ENCODE results near the gene TFAP2A.
A peak's percentile ranks its signal among the peaks of the same experiment; 100 is the strongest.

TFAP2A gene

GRCh38 chr6:10403385-10404106, 11.3 kb downstream of the TFAP2A start (continued):
- peak; percentile 47; the same call in 1 of the 2 replicates for TF ChIP-seq ZFP69B (tag by site-specific recombination; IDR thresholded peaks at IDR 0.05)
- TF ChIP-seq ZBTB11 (tag by site-specific recombination; conservative IDR thresholded peaks at IDR 0.05; ENCODE audit: low read depth): no peak
- peak; percentile 93; the same call in 1 of the 2 replicates for TF ChIP-seq BCL11A (tag by site-specific recombination; IDR thresholded peaks at IDR 0.05; ENCODE audit: low read depth)
- peak; percentile 83 for TF ChIP-seq ZNF600 (tag by site-specific recombination; IDR thresholded peaks at IDR 0.05)
- TF ChIP-seq ZNF501 (tag by site-specific recombination; IDR thresholded peaks at IDR 0.05): peak; percentile 85; the same call in 1 of the 2 replicates
- TF ChIP-seq, protein P1, sequence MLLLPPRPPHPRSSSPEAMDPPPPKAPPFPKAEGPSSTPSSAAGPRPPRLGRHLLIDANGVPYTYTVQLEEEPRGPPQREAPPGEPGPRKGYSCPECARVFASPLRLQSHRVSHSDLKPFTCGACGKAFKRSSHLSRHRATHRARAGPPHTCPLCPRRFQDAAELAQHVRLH (tag by site-specific recombination; IDR thresholded peaks at IDR 0.05): 0 out of 2 replicates have a peak, but pooled peaks have one; percentile 29
- no peak for TF ChIP-seq ZNF624 (tag by site-specific recombination; IDR thresholded peaks at IDR 0.05)
- TF ChIP-seq, protein P2, sequence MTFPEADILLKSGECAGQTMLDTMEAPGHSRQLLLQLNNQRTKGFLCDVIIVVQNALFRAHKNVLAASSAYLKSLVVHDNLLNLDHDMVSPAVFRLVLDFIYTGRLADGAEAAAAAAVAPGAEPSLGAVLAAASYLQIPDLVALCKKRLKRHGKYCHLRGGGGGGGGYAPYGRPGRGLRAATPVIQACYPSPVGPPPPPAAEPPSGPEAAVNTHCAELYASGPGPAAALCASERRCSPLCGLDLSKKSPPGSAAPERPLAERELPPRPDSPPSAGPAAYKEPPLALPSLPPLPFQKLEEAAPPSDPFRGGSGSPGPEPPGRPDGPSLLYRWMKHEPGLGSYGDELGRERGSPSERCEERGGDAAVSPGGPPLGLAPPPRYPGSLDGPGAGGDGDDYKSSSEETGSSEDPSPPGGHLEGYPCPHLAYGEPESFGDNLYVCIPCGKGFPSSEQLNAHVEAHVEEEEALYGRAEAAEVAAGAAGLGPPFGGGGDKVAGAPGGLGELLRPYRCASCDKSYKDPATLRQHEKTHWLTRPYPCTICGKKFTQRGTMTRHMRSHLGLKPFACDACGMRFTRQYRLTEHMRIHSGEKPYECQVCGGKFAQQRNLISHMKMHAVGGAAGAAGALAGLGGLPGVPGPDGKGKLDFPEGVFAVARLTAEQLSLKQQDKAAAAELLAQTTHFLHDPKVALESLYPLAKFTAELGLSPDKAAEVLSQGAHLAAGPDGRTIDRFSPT (tag by site-specific recombination; IDR thresholded peaks at IDR 0.05): peak; percentile 90
- TF ChIP-seq ZNF510 (tag by site-specific recombination; IDR thresholded peaks at IDR 0.05; ENCODE audit: insufficient replicate concordance): no peak
- no peak for TF ChIP-seq YY1 (tag by site-specific recombination; IDR thresholded peaks at IDR 0.05)
- TF ChIP-seq ZSCAN4 (tag by site-specific recombination; IDR thresholded peaks at IDR 0.05): peak; percentile 46
- TF ChIP-seq, protein P3, sequence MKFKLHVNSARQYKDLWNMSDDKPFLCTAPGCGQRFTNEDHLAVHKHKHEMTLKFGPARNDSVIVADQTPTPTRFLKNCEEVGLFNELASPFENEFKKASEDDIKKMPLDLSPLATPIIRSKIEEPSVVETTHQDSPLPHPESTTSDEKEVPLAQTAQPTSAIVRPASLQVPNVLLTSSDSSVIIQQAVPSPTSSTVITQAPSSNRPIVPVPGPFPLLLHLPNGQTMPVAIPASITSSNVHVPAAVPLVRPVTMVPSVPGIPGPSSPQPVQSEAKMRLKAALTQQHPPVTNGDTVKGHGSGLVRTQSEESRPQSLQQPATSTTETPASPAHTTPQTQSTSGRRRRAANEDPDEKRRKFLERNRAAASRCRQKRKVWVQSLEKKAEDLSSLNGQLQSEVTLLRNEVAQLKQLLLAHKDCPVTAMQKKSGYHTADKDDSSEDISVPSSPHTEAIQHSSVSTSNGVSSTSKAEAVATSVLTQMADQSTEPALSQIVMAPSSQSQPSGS (tag by site-specific recombination; IDR thresholded peaks at IDR 0.05; ENCODE audit: low read depth): peak; percentile 40; the same call in 1 of the 2 replicates
- TF ChIP-seq ZNF146 (tag by site-specific recombination; IDR thresholded peaks at IDR 0.05): no peak
- TF ChIP-seq ZEB2 (tag by site-specific recombination; IDR thresholded peaks at IDR 0.05): peak; percentile 70; the same call in 1 of the 2 replicates
- TF ChIP-seq, protein P4, sequence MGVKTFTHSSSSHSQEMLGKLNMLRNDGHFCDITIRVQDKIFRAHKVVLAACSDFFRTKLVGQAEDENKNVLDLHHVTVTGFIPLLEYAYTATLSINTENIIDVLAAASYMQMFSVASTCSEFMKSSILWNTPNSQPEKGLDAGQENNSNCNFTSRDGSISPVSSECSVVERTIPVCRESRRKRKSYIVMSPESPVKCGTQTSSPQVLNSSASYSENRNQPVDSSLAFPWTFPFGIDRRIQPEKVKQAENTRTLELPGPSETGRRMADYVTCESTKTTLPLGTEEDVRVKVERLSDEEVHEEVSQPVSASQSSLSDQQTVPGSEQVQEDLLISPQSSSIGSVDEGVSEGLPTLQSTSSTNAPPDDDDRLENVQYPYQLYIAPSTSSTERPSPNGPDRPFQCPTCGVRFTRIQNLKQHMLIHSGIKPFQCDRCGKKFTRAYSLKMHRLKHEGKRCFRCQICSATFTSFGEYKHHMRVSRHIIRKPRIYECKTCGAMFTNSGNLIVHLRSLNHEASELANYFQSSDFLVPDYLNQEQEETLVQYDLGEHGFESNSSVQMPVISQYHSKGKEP (tag by site-specific recombination; IDR thresholded peaks at IDR 0.05): peak; percentile 46
- TF ChIP-seq ZNF692 (tag by site-specific recombination; IDR thresholded peaks at IDR 0.05): peak; percentile 75; the same call in 1 of the 2 replicates
- peak; percentile 70; the same call in 1 of the 2 replicates for TF ChIP-seq ZNF324 (tag by site-specific recombination; IDR thresholded peaks at IDR 0.05)
- 0 out of 2 replicates have a peak, but pooled peaks have one; percentile 14 for TF ChIP-seq BCL11B (tag by site-specific recombination; IDR thresholded peaks at IDR 0.05; ENCODE audit: low read depth)
- TF ChIP-seq ZNF558 (tag by site-specific recombination; IDR thresholded peaks at IDR 0.05): peak; percentile 78; the same call in 1 of the 2 replicates
- peak; percentile 53; the same call in 1 of the 2 replicates for TF ChIP-seq WT1 (tag by site-specific recombination; IDR thresholded peaks at IDR 0.05)
- peak; percentile 96 for TF ChIP-seq SCRT2 (tag by site-specific recombination; IDR thresholded peaks at IDR 0.05)
- TF ChIP-seq ZNF341 (tag by site-specific recombination; IDR thresholded peaks at IDR 0.05; ENCODE audit: low read depth): peak; percentile 71
- TF ChIP-seq GLIS1 (tag by site-specific recombination; IDR thresholded peaks at IDR 0.05): peak; percentile 63

Measured in HEK293 (cell line).